Fibroblast of pulmonary artery (primary cell): ENCODE measurements around the gene TGOLN2.

Experiments
- DNase-seq: peaks from one replicate; pipeline ENCODE4 v3.0.0-alpha.2; 2010; ENCODE audit warnings: low read depth
- H3K4me3 ChIP-seq: replicated peaks from 2 replicates; pipeline ENCODE4 v1.5.1; 2011; ENCODE audit warnings: low read depth, mild to moderate bottlenecking, control low read depth, low read length, moderate library complexity
- TF ChIP-seq, protein P1 (sequence below): IDR thresholded peaks from 2 replicates; pipeline ENCODE4 v1.5.1; 2011; ENCODE audit warnings: mild to moderate bottlenecking, control low read depth, low read length, inconsistent platforms; ENCODE audit errors: missing control alignments

TGOLN2 gene

DNA sequence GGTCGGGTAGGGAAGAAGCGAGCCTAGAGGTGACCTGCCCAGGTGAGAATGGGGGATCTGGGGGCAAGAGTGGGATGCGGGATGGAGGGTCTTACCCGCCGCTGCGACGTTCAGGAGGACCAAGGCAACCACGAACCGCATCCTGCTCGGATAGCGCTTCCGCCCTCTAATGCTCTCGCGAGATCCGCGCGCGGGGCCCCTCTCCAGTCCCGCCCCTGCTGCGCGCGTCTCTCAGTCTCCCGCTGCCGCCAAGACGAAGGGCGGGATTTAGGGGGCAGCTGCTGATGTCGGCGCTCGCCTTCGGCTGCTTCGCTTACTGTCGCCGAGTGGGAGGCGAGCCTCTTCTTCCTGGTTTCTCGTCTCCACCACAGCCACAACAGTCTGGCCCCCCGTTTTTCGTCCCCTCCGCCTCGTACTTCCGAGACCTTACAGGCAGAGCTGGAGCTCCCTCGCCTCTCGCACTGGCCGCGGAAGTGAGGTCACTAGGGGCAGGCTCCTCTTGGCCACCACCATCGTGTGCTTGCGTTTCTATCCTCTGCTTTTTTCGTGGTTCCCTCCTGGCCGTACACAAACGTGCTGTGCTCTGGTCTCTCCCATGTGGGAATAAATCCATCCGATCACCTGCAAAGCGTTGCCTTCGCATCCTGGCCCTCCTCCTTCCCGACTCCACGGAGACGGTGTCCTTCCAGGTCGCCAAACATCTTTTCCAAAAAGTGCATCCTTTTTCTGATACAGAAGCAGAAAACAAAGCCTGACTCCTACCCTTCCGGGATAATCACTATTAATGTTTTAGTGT, at the start of gene TGOLN2:
TSS of gene TGOLN2 (minus strand) at position 168 of the 796 bp plus-strand sequence. CDS start at position 141, 27 bp downstream.
- TF ChIP-seq, protein P1, sequence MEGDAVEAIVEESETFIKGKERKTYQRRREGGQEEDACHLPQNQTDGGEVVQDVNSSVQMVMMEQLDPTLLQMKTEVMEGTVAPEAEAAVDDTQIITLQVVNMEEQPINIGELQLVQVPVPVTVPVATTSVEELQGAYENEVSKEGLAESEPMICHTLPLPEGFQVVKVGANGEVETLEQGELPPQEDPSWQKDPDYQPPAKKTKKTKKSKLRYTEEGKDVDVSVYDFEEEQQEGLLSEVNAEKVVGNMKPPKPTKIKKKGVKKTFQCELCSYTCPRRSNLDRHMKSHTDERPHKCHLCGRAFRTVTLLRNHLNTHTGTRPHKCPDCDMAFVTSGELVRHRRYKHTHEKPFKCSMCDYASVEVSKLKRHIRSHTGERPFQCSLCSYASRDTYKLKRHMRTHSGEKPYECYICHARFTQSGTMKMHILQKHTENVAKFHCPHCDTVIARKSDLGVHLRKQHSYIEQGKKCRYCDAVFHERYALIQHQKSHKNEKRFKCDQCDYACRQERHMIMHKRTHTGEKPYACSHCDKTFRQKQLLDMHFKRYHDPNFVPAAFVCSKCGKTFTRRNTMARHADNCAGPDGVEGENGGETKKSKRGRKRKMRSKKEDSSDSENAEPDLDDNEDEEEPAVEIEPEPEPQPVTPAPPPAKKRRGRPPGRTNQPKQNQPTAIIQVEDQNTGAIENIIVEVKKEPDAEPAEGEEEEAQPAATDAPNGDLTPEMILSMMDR, result no peak
- peak; percentile 90 for DNase-seq
- H3K4me3 ChIP-seq, result peak within 1 kb of the TSS; percentile 86

- no peak for DNase-seq
- H3K4me3 ChIP-seq, result no peak overlapping the region
- TF ChIP-seq, protein P1, result no peak
Measured at GRCh38 chr2:85377083-85377482, 49.3 kb upstream of the TGOLN2 start.

DNA sequence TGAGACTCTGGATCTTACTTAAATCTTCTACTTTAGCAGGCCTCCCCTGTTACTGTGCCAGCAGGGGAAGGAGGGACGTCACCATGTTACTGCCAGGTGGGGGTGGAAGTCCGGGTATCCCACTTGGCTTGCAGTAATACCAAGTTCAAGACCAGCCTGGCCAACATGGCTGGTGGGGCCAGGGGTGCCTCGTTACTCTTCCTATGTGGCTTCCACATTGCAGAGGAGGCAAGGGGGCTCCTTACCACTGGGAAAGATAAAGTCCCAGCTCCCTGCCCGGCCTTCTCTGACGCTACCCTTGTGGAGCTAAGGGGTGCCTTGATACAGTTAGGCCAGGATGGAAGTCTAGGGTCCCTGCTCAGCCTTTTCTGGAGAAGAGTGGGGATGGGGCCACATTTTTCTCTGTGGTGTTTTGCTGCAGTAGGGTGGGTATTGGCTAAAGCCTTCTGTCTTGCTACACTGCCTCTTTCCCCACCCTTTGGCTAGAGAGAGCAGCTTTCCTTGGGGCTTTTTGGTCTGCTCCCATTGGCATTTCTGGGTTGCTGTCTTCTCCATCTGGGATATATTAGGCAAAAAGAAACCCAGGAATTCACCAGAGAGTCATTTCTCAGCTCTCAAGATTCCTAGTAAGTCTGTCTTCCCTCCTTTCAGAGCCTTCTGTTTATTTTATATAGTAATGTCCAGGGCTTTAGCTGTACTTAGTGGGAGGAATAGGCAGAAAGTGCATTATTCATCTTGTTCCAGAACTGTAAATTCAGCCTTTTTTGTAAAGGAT, 48.7 kb upstream of the TGOLN2 start:
- TF ChIP-seq, protein P1, result no peak
- no peak overlapping the region for H3K4me3 ChIP-seq
- DNase-seq, result no peak

GRCh38 chr2:85371045-85371444, 43.3 kb upstream of the TGOLN2 start:
- no peak overlapping the region for H3K4me3 ChIP-seq

GRCh38 chr2:85369500-85369899, 41.7 kb upstream of the TGOLN2 start:
- DNase-seq, result no peak
- TF ChIP-seq, protein P1, result no peak
- no peak overlapping the region for H3K4me3 ChIP-seq

More at GRCh38 chr2:85371045-85371444, 43.3 kb upstream of the TGOLN2 start:
- DNase-seq, result no peak
- TF ChIP-seq, protein P1, result no peak

GRCh38 chr2:85368921-85369320, 41.1 kb upstream of the TGOLN2 start:
- no peak for DNase-seq
- TF ChIP-seq, protein P1, result no peak
- no peak overlapping the region for H3K4me3 ChIP-seq
